HG02623 (cell line): ENCODE data around the gene POMGNT2.
"Not testable (repeated sequence)": the region's sequence is repeated elsewhere in the genome, so short reads cannot be mapped to it uniquely, and the experiment has no call there.

Experiments
- ATAC-seq: cut with Tn5 transposase; IDR thresholded peaks from one replicate; pipeline ENCODE4 v1.9.1; 2021; ENCODE audit warnings: moderate library complexity; ENCODE audit not compliant: unreplicated experiment

Gene POMGNT2

DNA sequence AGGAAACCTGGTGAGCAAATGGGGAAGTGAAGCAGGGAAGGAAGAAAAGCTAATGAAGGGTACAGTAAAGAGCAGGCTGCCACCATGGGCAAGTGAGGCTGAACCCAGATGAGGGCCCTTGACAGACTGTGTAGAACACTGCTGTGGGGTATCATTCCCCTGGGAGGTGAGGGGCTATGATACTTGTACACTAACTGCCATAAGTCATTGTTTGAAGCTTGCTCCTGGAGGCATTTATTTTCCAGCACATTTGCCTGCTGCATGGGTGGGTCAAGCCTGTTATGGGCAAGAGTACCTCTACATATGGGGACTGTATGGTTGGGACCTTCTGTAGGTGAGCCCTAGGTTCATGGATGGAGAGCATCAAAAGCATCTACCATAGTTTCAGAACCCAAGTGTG is 57.4 kb downstream of the POMGNT2 start:
- ATAC-seq, result no peak

DNA sequence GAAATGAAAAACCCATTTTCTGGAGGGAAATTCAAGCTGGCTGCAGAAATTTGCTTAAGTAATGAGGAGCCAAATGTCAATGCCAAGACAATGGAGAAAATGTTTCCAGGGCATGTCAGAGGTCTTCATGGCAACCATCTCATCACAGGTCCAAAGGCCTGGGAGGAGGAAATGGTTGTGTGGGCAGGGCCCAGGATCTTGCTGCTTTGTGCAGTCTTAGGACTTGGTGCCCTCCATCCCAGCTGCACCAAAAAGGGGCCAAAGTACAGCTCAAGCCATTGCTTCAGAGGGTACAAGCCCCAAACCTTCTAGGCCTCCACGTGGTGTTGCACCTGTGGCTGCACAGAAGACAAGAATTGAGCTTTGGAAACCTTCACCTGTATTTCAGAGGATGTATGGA is 59.3 kb downstream of the POMGNT2 start:
- no peak for ATAC-seq

GRCh38 chr3:43045079-43045478 is 60.8 kb downstream of the POMGNT2 start:
- ATAC-seq, result not testable (repeated sequence)

- ATAC-seq, result no peak
Observed at GRCh38 chr3:43043793-43044192, 62.1 kb downstream of the POMGNT2 start.

DNA sequence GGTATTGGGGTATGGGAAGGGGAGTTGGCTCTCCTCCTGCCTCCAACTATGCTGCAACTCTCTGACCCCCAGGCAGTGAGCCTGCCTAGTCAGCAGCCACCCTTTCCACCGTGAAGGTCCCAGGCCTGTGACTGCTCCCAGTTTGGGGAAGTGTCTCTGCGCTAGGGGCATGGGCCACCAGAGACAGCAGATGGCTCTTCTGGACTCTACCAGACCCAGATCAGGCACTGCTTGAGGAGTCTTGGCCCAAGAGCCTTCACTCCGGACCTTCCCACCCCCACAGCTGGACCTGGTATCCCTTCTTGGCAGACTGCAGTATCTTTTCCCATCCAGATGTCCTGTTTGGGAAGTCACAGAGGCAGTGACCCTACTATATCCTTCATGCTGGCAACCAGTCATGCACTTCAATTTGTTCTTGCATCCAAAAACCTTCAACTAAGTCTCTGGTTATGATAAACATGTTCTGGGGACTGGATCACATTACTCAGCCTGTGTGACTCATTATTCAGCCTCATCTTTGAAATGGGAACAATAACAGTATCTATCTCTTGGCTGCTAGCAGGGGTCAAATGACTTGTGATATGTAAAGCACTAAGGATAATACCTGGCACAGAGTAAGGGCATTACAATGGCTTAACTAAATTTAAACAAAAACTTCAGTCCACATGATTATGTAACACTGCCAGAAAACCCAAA is 62.7 kb downstream of the POMGNT2 start:
- no peak for ATAC-seq

- no peak for ATAC-seq
Observed at GRCh38 chr3:43041517-43041916, 64.4 kb downstream of the POMGNT2 start.

DNA sequence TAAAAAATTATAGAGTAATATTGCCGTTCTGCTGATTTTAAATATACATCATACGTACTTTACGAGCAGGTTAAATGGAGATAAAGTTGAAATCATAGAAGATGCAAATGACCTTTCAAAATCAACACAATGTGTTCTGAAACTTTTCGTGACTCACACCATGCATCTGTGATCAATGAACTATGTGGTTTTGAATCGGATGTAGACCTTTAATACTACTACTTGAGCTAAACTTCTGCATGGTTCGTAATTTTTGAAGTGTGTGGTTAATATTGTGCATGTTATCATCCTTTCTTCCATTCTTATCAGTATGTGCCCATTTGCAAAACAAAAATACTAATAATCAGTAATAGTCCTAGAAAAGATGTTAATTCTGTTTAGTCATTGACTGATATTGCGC is 67.9 kb downstream of the POMGNT2 start:
- no peak for ATAC-seq

DNA sequence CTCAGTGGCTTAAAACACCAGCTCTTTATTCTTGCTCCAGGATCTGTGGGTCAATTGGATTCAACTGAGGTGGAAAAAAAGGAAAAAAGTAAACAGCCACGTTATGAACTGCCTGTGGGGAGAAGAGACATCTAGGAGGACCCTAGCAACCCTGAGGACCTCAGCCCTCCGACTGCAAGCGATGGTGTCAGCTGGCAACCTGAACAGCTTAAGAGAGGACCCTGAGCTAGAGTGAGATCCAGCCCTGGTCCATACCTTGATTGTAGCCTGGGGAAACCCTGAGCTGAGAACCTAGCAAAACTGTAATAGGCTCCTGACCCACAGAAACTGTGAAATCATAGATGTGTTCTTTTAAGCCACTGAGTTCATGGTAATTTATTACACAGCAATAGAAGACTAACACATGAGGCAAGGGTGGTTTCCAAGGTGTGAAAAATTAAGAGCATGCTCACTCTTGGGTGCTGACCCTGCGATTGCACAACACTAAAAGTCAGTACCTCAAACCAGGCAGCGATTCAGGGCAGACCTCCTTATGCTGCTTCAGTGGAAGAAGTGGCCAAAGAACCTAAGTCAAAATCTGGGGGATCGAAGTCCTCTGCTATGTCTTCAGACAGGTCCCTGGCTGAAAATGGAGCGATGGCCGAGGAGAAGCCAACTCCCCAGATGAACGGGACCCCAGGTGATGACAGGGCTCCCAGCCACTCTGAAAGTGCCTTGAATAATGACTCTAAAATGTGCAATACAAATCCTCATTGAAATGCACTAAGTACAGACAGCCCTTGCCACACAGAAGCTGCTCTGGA is 69.1 kb downstream of the POMGNT2 start:
- ATAC-seq, result no peak

- no peak for ATAC-seq
Observed at GRCh38 chr3:43035801-43036365, 70.0 kb downstream of the POMGNT2 start.

GRCh38 chr3:43034911-43035310 is 71.0 kb downstream of the POMGNT2 start:
- ATAC-seq, result no peak

DNA sequence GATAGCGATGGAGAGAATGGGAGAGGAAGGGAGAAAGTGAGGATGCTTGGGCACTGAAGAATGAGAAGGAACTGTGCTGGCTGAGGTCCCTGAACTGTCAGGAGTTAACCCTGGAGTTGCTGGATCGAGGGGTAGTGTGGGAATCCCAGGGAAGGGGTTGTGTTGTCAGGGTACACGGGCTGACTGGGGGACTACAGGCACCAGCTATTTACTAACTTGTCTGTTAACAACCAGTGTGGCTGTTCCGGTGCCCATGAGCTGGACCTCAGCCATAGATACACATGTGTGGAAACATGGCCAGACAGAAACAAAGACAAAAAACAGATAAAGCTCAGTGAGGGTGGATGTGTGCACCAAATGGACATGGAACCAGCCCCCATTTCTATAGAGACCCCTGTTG is 71.7 kb downstream of the POMGNT2 start:
- ATAC-seq, result no peak

DNA sequence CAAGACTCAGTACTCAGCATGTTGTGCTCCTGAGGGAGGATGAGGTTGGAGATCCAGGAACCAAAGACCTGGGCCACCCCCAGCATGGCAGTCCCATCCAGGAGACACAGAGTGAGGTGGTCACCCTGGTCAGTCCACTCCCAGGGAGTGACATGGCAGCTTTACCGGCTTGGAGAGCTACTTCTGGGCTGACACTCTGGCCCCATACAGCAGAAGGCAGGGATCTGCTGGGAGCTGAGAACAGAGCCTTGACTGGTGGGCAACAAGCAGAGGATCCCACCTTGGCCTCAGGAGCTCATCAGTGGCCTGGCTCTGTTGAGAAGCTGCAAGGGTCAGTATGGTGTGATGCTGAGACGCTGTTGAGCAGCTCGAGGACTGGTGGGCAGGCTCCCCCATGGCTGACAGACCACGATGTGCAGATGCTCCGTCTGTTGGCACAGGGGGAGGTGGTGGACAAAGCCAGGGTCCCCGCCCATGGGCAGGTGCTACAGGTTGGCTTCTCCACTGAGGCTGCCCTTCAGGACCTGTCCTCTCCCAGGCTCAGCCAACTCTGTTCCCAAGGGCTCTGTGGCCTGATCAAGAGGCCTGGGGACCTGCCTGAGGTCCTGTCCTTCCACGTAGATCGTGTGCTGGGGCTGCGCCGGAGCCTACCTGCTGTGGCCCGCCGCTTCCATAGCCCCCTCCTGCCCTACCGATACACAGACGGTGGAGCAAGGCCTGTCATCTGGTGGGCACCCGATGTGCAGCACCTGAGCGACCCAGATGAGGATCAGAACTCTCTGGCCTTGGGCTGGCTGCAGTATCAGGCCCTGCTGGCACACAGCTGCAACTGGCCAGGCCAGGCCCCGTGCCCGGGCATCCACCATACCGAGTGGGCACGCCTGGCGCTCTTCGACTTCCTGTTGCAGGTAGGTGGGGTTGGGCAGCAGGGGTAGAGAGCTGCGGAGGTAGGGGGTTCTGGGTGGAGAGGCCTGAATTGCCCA is 72.9 kb downstream of the POMGNT2 start:
- no peak for ATAC-seq

DNA sequence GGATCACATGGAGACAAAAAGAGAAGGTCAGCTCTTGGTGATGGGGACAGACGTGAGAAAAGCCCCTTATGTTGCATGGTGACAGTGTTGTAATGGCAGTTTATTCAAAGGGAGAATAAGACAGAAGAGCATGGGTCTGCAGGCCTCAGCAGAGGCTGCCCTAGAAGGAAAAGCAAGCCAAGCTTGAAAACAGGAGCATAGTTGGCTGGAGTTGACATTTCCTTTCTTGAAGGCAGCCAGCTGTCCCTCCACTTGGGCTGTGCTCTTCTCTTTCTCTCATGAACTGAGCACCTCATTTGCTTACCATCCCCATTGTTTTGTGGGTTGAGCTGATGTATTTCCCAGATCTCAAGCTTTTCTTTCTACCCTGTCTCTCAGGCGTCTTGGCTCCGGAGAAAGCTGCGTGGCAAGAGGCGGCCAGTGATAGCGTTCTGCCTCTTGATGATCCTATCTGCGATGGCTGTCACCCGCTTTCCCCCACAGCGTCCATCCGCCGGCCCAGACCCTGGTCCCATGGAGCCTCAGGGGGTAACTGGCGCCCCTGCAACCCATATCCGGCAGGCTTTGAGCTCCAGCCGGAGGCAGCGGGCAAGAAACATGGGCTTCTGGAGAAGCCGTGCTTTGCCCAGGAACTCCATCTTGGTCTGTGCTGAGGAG is 73.9 kb downstream of the POMGNT2 start:
- no peak for ATAC-seq

- ATAC-seq, result no peak
Observed at GRCh38 chr3:43031485-43031884, 74.4 kb downstream of the POMGNT2 start.

- ATAC-seq, result no peak
Observed at GRCh38 chr3:43030162-43030935, 75.5 kb downstream of the POMGNT2 start.
